Measurements from ENCODE around the gene R3HDM2. TPM values are rescaled to one million over a fixed set of nuclear protein-coding genes. Genes with fewer than 3 reads are reported as not detected.

R3HDM2 gene
- total RNA-seq, 2 donors from 2014 or later: 82.7 to 116 TPM

DNA sequence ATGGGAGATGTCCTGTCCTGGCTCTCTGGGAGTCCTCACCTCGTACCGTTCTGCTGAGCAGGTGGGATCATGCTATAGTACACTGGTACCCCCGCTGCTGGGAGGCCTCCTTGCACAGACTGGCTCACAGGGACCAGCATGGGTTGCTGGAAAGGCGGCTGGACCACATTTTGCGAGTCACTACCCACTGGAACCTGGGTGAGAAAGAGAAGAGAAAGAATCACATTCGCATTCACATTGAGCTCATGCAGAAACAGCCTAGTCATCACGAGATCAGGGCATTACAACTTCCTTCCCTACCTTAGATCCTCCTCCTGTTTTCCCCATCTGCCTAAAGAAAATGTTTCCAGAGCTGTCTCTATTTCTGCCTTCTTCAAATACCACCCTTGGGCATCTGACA lies 162.6 kb downstream of the R3HDM2 start:
- no peaks in the 10 kb centered on the region for H3K27me3 Mint-ChIP-seq (ENCODE audit: insufficient read depth)

GRCh38 chr12:57266681-57267080 lies 164.2 kb downstream of the R3HDM2 start:
- Histone ChIP-seq H3K36me3 (ENCODE audit: control insufficient read depth, insufficient read depth, low read length) (peaks cover 45% of the 10 kb centered on the region), H3K4me1 (ENCODE audit: control insufficient read depth, insufficient read depth, low read length) (peaks cover 10% of the 10 kb centered on the region), H3K27ac (ENCODE audit: low read depth, low read length) (no peak overlapping the region), H3K27me3 (ENCODE audit: control insufficient read depth, insufficient read depth, low read length, poor library complexity, severe bottlenecking) (no peaks in the 10 kb centered on the region), H3K9ac (ENCODE audit: extremely low read depth, low read length, poor library complexity, severe bottlenecking) (no peak overlapping the region), H3K9me3 (ENCODE audit: control insufficient read depth, low read length) (no peaks in the 10 kb centered on the region), H3K4me3 (ENCODE audit: low read length) (no peak overlapping the region)
- Mint-ChIP-seq H3K4me3 (no peak overlapping the region), H3K9me3 (no peaks in the 10 kb centered on the region), H3K36me3 (ENCODE audit: low read depth) (peaks cover 46% of the 10 kb centered on the region), H3K27me3 (ENCODE audit: insufficient read depth) (no peaks in the 10 kb centered on the region), H3K4me1 (peaks cover 22% of the 10 kb centered on the region), H3K27ac (no peak overlapping the region)
- TF ChIP-seq, protein P1, sequence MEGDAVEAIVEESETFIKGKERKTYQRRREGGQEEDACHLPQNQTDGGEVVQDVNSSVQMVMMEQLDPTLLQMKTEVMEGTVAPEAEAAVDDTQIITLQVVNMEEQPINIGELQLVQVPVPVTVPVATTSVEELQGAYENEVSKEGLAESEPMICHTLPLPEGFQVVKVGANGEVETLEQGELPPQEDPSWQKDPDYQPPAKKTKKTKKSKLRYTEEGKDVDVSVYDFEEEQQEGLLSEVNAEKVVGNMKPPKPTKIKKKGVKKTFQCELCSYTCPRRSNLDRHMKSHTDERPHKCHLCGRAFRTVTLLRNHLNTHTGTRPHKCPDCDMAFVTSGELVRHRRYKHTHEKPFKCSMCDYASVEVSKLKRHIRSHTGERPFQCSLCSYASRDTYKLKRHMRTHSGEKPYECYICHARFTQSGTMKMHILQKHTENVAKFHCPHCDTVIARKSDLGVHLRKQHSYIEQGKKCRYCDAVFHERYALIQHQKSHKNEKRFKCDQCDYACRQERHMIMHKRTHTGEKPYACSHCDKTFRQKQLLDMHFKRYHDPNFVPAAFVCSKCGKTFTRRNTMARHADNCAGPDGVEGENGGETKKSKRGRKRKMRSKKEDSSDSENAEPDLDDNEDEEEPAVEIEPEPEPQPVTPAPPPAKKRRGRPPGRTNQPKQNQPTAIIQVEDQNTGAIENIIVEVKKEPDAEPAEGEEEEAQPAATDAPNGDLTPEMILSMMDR (conservative IDR thresholded peaks at IDR 0.05): no peak
- no peak for DNase-seq

More for the DNA sequence above, 162.6 kb downstream of the R3HDM2 start:
- TF ChIP-seq, protein P1 (conservative IDR thresholded peaks at IDR 0.05): no peak
- H3K9me3 Mint-ChIP-seq: no peaks in the 10 kb centered on the region
- H3K4me1 Mint-ChIP-seq: peaks cover 19% of the 10 kb centered on the region
- H3K9me3 ChIP-seq (ENCODE audit: control insufficient read depth, low read length): no peaks in the 10 kb centered on the region
- H3K27ac ChIP-seq (ENCODE audit: low read depth, low read length): no peak overlapping the region
- H3K9ac ChIP-seq (ENCODE audit: extremely low read depth, low read length, poor library complexity, severe bottlenecking): no peak overlapping the region
- H3K27me3 ChIP-seq (ENCODE audit: control insufficient read depth, insufficient read depth, low read length, poor library complexity, severe bottlenecking): no peaks in the 10 kb centered on the region
- H3K36me3 Mint-ChIP-seq (ENCODE audit: low read depth): peaks cover 46% of the 10 kb centered on the region
- peaks cover 45% of the 10 kb centered on the region for H3K36me3 ChIP-seq (ENCODE audit: control insufficient read depth, insufficient read depth, low read length)
- H3K27ac Mint-ChIP-seq: peak overlapping the region; percentile 62
- WGBS, 2 experiments (ENCODE audit: insufficient coverage in 1 of 2, insufficient read length in 1 of 2): 87 to 100% methylated on average over 6 to 7 of the region's 7 CpGs
- no peak overlapping the region for H3K4me3 ChIP-seq (ENCODE audit: low read length)
- no peak for DNase-seq
- peaks cover 8% of the 10 kb centered on the region for H3K4me1 ChIP-seq (ENCODE audit: control insufficient read depth, insufficient read depth, low read length)
- H3K4me3 Mint-ChIP-seq: no peak overlapping the region

DNA sequence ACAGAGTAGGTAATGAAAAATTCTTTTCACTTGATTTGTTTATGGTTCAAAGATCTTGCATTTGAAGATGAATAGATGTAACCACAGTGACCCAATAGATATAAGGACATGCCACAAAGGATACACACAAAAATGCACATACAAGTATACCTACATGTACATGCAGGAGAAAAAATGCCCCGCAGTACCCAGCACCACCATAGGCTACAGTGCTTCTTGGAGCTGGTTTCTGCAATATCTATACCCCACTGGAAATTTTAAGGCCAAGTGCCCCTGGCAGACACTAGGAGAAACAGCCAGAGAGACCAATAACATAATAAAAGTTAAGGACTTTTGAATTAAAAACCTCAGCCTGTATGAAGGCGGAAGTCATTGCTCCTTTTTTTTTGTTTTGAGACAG lies 167.7 kb downstream of the R3HDM2 start:
- H3K27me3 Mint-ChIP-seq (ENCODE audit: insufficient read depth): no peaks in the 10 kb centered on the region
- Histone ChIP-seq H3K27me3 (ENCODE audit: control insufficient read depth, insufficient read depth, low read length, poor library complexity, severe bottlenecking) (no peaks in the 10 kb centered on the region), H3K9me3 (ENCODE audit: control insufficient read depth, low read length) (no peaks in the 10 kb centered on the region), H3K4me1 (ENCODE audit: control insufficient read depth, insufficient read depth, low read length) (peaks cover 21% of the 10 kb centered on the region), H3K9ac (ENCODE audit: extremely low read depth, low read length, poor library complexity, severe bottlenecking) (no peak overlapping the region), H3K36me3 (ENCODE audit: control insufficient read depth, insufficient read depth, low read length) (peaks cover 41% of the 10 kb centered on the region), H3K4me3 (ENCODE audit: low read length) (peak overlapping the region; percentile 36), H3K27ac (ENCODE audit: low read depth, low read length) (no peak overlapping the region)
- 79 to 94% methylated on average over 1 to 2 of the region's 2 CpGs for WGBS, 2 experiments (ENCODE audit: insufficient coverage in 1 of 2, insufficient read length in 1 of 2)
- H3K27ac Mint-ChIP-seq: no peak overlapping the region
- TF ChIP-seq, protein P1 (conservative IDR thresholded peaks at IDR 0.05): peak; percentile 30
- H3K4me1 Mint-ChIP-seq: peaks cover 30% of the 10 kb centered on the region
- no peak for DNase-seq
- peaks cover 41% of the 10 kb centered on the region for H3K36me3 Mint-ChIP-seq (ENCODE audit: low read depth)
- H3K9me3 Mint-ChIP-seq: no peaks in the 10 kb centered on the region
- H3K4me3 Mint-ChIP-seq: no peak overlapping the region
